NB4 (cell line): ENCODE results near the gene DIPK1C.

Source experiments
- DNase-seq: peaks from one replicate; pipeline ENCODE4 v3.0.0; 2010; ENCODE audit warnings: low read depth
- H3K4me3 ChIP-seq: one replicate; pipeline ENCODE4 v1.5.1; 2011; ENCODE audit warnings: mild to moderate bottlenecking, low read depth, low read length, moderate library complexity
- CTCF ChIP-seq: IDR thresholded peaks from one replicate; pipeline ENCODE4 v1.5.1; 2012; ENCODE audit warnings: low read depth, low read length
- MAX ChIP-seq: IDR thresholded peaks from 2 replicates; pipeline ENCODE4 v1.6.1; 2011; ENCODE audit warnings: low read depth, low read length
- MYC ChIP-seq: IDR thresholded peaks from 2 replicates; pipeline ENCODE4 v1.6.1; 2011; ENCODE audit warnings: low read depth, low read length
- POLR2A ChIP-seq: IDR thresholded peaks from 2 replicates; pipeline ENCODE4 v1.6.1; 2011; ENCODE audit warnings: mild to moderate bottlenecking; ENCODE audit not compliant: insufficient read length; ENCODE audit errors: extremely low read depth

DIPK1C gene

GRCh38 chr18:74500372-74500771, 43.3 kb upstream of the DIPK1C start:
- DNase-seq, result no peak
- H3K4me3 ChIP-seq, result peak overlapping the region; percentile 79
- TF ChIP-seq MYC, result no peak
- no peak for TF ChIP-seq CTCF
- no peak for TF ChIP-seq MAX
- no peak for TF ChIP-seq POLR2A

- peak; percentile 80 for DNase-seq
- H3K4me3 ChIP-seq, result peak overlapping the region; percentile 79
These were observed 42.5 kb upstream of the DIPK1C start for GRCh38 chr18:74499633-74500032.

GRCh38 chr18:74498712-74499627, 41.9 kb upstream of the DIPK1C start:
- H3K4me3 ChIP-seq, result peak overlapping the region; percentile 79
- TF ChIP-seq MYC (peak; percentile 37; the same call in 1 of the 2 replicates), POLR2A (peak; percentile 18), MAX (peak; percentile 73), CTCF (no peak)
- peak; percentile 81 for DNase-seq

More at GRCh38 chr18:74499633-74500032, 42.5 kb upstream of the DIPK1C start:
- TF ChIP-seq POLR2A, result no peak
- TF ChIP-seq MAX, result peak; percentile 98
- TF ChIP-seq MYC, result peak; percentile 87
- no peak for TF ChIP-seq CTCF

- TF ChIP-seq MYC, result no peak
- no peak for TF ChIP-seq MAX
- no peak for TF ChIP-seq POLR2A
- TF ChIP-seq CTCF, result no peak
- peak overlapping the region; percentile 23 for H3K4me3 ChIP-seq
- peak; percentile 18 for DNase-seq
These were observed 40.7 kb upstream of the DIPK1C start for GRCh38 chr18:74497778-74498177.

- DNase-seq, result peak; percentile 20
- H3K4me3 ChIP-seq, result peak overlapping the region; percentile 80
- TF ChIP-seq POLR2A (no peak), MAX (no peak), MYC (no peak), CTCF (no peak)
These were observed 40.2 kb upstream of the DIPK1C start for GRCh38 chr18:74497324-74497676.
